Muscle layer of colon (tissue), 2 donors: ENCODE measurements around the gene DNAH9.
"Not testable (repeated sequence)": the region's sequence is repeated elsewhere in the genome, so short reads cannot be mapped to it uniquely, and the experiment has no call there.

Experiments
- H3K27ac ChIP-seq: one replicate; pipeline ENCODE4 v1.7.0; 2013; ENCODE audit warnings: low read depth, mild to moderate bottlenecking, low read length, moderate library complexity
- H3K27me3 ChIP-seq, 2 donors: one replicate each; pipeline ENCODE4 v1.7.0; 2013; ENCODE audit warnings: low read length in 2 of 2, mild to moderate bottlenecking in 2 of 2; ENCODE audit not compliant: insufficient read depth in 2 of 2, control insufficient read depth in 1 of 2
- H3K36me3 ChIP-seq: one replicate; pipeline ENCODE4 v1.7.0; 2013; ENCODE audit warnings: mild to moderate bottlenecking, low read length; ENCODE audit not compliant: insufficient read depth
- H3K4me1 ChIP-seq: one replicate; pipeline ENCODE4 v1.7.0; 2013; ENCODE audit warnings: mild to moderate bottlenecking, low read length; ENCODE audit not compliant: insufficient read depth
- H3K4me3 ChIP-seq, 2 donors: one replicate each; pipeline ENCODE4 v1.7.0; 2013; ENCODE audit warnings: low read length in 2 of 2, low read depth in 1 of 2, mild to moderate bottlenecking in 1 of 2, moderate library complexity in 1 of 2
- H3K9ac ChIP-seq: one replicate; pipeline ENCODE4 v1.7.0; 2013; ENCODE audit warnings: low read length
- H3K9me3 ChIP-seq: one replicate; pipeline ENCODE4 v1.7.0; 2013; ENCODE audit warnings: mild to moderate bottlenecking, low read length
- donor health status: abdominal sarcoma.
- donor health status: Adenocarcinoma of cecum.

DNAH9 gene

DNA sequence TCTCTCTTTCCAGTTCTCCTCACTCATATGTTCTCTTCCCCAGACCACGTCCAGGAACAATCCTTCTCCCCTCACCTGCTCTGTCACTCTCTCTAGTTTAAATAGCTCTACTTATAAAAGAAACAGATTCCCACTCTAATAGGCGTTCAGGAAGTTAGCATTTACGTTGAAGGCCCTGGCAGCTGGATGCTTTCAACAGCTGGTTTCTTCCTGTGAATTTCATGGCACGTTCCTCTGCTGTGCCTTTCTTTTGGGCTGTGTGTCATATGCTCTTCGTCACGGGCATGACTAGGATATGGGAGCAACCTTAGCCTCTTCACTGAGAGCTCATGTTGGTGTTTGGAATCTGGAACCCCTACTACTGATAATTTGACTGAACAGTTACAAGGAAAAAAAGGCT, 325.8 kb downstream of the DNAH9 start:
- no peak overlapping the region for H3K9ac ChIP-seq
- no peak overlapping the region for H3K27ac ChIP-seq
- H3K4me3 ChIP-seq = no peak overlapping the region
- no peaks in the 10 kb centered on the region for H3K36me3 ChIP-seq
- H3K27me3 ChIP-seq = no peaks in the 10 kb centered on the region
- H3K4me1 ChIP-seq = peaks cover 3% of the 10 kb centered on the region
- no peaks in the 10 kb centered on the region for H3K9me3 ChIP-seq

DNA sequence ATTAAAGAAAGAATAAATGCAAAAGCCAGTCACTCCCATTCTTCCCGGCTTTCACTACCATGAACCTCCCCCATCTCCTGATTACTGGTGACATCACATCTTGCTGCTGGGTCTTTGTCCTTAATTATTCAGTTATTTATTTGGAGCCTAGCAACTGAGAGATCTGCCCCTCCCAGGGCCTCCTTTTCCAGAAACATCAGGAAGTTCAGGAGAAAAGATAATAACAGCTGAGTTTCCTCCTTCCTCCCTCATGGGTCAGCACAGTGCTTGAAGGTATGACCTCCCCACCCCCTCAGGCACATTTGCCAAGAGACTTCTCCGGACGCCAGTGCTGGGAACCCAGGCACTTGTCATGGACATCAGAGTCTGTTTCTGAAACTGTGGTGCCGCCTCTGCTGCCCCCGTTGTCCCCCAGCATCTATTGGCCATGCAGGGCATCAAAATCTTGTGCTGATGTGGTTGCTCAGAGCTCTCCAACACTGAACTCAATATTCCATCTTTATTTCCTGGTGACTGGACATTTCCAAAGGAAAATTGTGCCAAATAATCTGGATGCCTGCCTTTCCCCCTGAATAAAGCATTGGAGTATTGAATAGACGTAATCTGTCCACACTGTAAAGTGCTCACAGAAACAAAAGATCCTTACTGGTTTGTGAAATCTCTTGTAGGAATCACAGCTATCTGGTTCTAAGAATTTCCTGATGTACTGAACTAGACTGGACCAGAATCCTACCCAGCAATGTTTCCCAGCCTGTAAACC, 327.2 kb downstream of the DNAH9 start:
- Histone ChIP-seq H3K27ac (no peak overlapping the region), H3K4me3 (no peak overlapping the region), H3K9me3 (no peaks in the 10 kb centered on the region), H3K9ac (no peak overlapping the region), H3K36me3 (no peaks in the 10 kb centered on the region), H3K4me1 (peaks cover 3% of the 10 kb centered on the region), H3K27me3 (no peaks in the 10 kb centered on the region)

DNA sequence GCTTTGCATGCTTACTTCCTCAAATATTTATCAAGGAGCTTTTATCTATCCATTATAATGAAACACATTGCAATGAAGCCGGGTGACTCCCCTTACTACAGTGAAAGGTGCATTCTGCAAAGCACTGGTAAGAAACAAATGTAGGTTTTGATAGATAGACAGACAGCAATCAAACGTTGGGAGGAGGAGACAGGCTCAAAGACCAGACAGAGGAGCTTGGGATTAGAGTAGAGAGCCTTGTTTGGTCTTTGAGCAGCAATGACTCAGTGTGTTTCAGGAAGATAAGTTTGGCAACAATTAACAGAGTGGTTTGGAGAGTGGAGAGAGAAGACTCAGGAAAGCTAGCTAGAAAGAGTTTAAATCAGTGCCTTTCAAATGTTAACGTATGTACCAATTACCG, 330.2 kb downstream of the DNAH9 start:
- H3K9me3 ChIP-seq = no peaks in the 10 kb centered on the region
- no peak overlapping the region for H3K27ac ChIP-seq
- peaks cover 3% of the 10 kb centered on the region for H3K4me1 ChIP-seq
- no peaks in the 10 kb centered on the region for H3K36me3 ChIP-seq
- no peak overlapping the region for H3K4me3 ChIP-seq
- H3K9ac ChIP-seq = no peak overlapping the region
- H3K27me3 ChIP-seq = no peaks in the 10 kb centered on the region

DNA sequence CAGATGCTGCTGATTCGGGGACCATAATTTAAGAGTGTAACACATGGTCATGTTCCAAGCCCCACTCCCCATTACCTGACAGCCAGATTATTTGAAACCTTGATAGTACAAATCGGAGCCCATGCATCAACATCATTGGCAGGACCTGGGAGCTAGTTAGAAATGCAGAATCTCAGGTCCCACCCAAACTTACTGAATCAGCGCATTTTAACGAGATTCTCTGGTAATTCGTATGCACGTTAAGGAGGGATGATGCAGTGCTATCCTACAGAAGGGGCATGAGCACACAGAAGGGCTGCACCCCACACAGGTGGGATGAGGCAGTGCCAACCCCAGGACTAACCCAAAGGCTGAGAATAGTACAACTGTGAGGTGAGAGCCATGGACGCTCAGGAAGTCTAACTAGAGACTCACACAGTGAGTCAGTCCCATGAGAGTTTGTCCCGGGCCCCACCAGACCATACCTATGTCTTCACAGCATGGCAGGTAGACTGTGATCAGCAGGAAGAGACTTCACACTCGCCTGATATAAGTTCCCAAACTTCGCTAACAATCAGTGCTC, 334.1 kb downstream of the DNAH9 start:
- Histone ChIP-seq H3K36me3 (no peaks in the 10 kb centered on the region), H3K27ac (no peak overlapping the region), H3K27me3 (no peaks in the 10 kb centered on the region), H3K4me1 (no peaks in the 10 kb centered on the region), H3K9ac (no peak overlapping the region), H3K4me3 (no peak overlapping the region), H3K9me3 (no peaks in the 10 kb centered on the region)

DNA sequence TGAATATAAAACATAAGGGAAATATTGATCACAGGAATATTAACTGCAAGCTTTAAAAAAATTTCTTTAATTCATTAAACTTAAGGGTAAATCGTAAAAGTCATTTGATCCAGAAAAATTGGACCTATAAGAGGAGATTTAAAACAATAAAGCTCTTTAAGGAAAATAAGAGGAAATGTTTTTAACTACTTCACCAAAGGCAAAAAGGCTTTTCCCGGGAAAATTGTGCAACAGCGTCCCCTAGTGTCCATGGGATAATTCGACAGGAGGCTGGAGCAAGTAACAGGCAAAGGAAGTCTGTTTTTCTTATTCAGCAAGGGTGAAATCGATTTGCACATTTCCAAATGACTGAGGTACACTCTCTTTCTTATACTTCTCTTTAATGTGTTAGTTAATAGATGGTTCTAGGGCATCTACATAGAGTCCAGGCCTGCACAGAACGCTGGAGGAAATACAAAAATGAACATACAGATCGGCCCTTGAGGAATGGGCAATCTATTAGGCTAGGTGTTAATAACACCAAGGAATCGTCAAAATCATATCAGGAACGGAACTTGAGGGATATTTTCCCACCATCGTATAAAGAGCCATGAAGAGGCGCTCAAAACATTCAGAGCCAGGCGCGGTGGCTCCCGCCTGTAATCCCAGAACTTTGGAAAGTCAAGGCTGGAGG, 337.6 kb downstream of the DNAH9 start:
- Histone ChIP-seq H3K27me3 (no peaks in the 10 kb centered on the region), H3K36me3 (no peaks in the 10 kb centered on the region), H3K9ac (no peak overlapping the region), H3K4me1 (no peaks in the 10 kb centered on the region), H3K4me3 (no peak overlapping the region), H3K9me3 (no peaks in the 10 kb centered on the region), H3K27ac (no peak overlapping the region)

DNA sequence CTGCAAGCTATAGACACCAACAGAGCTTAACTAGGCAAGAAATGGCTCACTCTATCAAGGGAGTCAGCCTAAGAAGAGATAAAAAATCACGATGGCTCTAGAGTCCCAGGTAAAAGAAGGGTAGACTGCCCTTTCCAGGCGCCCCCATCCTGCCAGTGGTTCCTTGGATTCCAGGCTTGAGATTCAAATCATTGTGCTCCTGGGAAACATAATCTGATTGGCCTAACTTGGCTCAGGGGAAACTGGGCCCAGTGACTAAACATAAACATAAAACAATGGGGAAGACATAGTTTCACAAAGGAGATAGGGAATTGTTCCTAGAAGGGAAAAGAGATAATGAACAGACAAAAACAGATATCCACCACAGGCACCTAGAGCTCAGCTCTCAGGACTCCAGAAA, 342.6 kb downstream of the DNAH9 start:
- no peak overlapping the region for H3K4me3 ChIP-seq
- no peak overlapping the region for H3K27ac ChIP-seq
- no peak overlapping the region for H3K9ac ChIP-seq
- no peaks in the 10 kb centered on the region for H3K27me3 ChIP-seq
- no peaks in the 10 kb centered on the region for H3K4me1 ChIP-seq
- H3K36me3 ChIP-seq = no peaks in the 10 kb centered on the region
- H3K9me3 ChIP-seq = no peaks in the 10 kb centered on the region

DNA sequence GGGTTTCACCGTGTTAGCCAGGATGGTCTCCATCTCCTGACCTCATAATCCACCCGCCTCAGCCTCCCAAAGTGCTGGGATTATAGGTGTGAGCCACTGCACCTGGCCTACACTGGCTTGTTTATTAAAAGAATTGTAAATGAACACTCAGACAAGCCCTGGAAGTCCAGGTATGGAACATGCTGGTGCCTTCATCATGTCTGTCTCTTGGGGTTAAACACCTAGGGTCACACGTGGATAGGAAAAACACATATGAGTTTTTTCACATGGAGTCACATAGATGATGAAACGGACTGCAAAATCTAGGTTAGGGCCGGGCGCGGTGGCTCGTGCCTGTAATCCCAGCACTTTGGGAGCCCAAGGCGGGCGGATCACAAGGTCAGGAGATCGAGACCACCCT, 344.8 kb downstream of the DNAH9 start:
- H3K4me1 ChIP-seq, H3K4me3 ChIP-seq, H3K27ac ChIP-seq, H3K36me3 ChIP-seq, H3K9ac ChIP-seq, H3K27me3 ChIP-seq, H3K9me3 ChIP-seq: not testable (repeated sequence)

DNA sequence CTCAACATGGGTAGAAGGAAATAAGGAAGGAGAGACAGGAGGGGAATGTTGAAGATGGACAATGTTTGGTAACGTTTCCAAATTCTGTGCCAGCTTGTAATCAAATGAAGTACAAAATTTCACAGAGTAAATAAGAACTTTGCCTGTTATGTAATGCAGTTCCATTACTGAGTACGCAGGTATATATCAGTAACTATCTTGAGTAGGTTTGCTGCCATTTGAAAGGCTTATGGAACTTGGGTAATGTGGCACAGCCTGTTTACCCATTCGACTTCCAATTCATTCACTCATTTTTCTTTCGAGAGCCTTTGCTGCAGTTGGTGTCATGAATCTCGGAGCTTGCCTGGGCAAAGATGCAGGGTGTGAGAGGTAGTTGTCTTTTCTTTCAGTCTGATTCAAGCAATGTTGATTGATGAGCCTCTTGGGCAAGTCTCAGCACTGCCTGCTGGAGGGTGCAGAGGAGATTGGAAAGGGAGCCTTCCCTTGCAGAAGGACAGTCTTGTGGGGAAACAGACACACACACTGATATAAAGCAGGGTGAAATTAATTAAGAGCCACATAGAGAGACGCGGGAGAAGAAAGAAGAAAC, 345.6 kb downstream of the DNAH9 start:
- Histone ChIP-seq H3K27ac (no peak overlapping the region), H3K27me3 (no peaks in the 10 kb centered on the region), H3K36me3 (no peaks in the 10 kb centered on the region), H3K4me1 (no peaks in the 10 kb centered on the region), H3K9ac (no peak overlapping the region), H3K4me3 (no peak overlapping the region), H3K9me3 (no peaks in the 10 kb centered on the region)

DNA sequence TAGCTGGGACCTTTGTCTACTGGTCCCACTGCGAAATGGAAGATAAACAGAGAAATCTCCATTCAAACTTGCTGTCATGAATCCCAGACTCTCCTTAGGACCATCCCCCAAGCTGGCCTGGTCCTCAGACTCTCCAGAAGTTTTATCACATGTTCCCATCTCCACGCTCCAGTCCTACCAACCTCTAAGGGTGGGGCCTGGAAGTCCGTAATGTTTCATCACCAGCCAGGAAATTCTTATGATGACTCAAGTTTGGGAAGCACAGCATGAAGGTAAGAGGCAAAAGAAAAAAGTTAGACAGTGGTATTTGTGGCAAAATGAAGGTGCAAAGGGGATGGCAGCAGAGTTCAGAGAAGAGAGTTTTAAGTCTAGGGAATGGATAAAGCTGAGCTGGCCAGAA, 346.3 kb downstream of the DNAH9 start:
- Histone ChIP-seq H3K36me3 (no peaks in the 10 kb centered on the region), H3K27ac (no peak overlapping the region), H3K4me1 (no peaks in the 10 kb centered on the region), H3K9me3 (no peaks in the 10 kb centered on the region), H3K27me3 (no peaks in the 10 kb centered on the region), H3K4me3 (no peak overlapping the region), H3K9ac (no peak overlapping the region)

DNA sequence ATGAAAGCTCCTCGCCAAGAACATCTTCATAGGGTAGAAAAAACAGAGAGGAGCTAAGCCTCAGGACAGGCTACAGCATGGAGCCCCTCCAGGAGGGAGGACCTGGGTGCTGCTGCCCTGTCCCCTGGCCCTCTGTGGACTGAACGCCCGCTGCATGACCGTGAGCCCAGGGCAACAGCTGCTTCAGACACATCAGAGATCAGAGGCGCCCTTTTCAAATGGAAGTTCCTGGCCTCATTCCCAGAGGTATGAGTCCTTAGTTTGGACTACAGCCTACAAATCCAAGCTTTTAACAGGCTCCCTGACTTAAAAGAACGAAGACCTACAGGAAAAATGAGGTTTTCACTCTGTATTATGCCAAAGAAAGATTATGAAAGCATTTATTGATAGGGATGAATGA, 350.5 kb downstream of the DNAH9 start:
- H3K4me1 ChIP-seq = no peaks in the 10 kb centered on the region
- no peaks in the 10 kb centered on the region for H3K36me3 ChIP-seq
- no peak overlapping the region for H3K9ac ChIP-seq
- no peak overlapping the region for H3K4me3 ChIP-seq
- H3K27me3 ChIP-seq = no peaks in the 10 kb centered on the region
- H3K9me3 ChIP-seq = peaks cover 5% of the 10 kb centered on the region
- H3K27ac ChIP-seq = no peak overlapping the region

DNA sequence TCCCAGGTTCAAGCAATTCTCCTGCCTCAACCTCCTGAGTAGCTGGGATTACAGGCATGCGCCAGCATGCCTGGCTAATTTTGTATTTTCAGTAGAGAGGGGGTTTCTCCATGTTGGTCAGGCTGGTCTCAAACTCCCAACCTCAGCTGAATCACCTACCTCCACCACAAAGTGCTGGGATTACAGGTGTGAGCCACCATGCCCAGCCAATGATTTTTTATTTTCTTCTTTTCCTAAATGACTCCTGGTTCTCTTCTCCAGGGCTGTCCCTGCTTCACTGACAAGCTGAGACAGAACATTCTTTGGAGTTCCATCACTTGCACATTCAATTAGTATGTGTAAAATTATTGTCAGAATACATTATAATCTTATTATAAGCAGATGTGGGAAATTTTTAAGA, 351.3 kb downstream of the DNAH9 start:
- not testable (repeated sequence) for H3K4me3 ChIP-seq, H3K27me3 ChIP-seq, H3K4me1 ChIP-seq, H3K9ac ChIP-seq, H3K36me3 ChIP-seq, H3K9me3 ChIP-seq, H3K27ac ChIP-seq
